Naive thymus-derived CD4-positive, alpha-beta T cell (primary cell): ENCODE results near the gene PCDHGA5. TPM values are rescaled to one million over a fixed set of nuclear protein-coding genes. Genes with fewer than 3 reads are reported as not detected.
A peak's percentile ranks its signal among the peaks of the same experiment; 100 is the strongest.
"Not testable (repeated sequence)": the region's sequence is repeated elsewhere in the genome, so short reads cannot be mapped to it uniquely, and the experiment has no call there.

ENCODE experiments used
- ATAC-seq: fragments of 150-1000 bp; cut with Tn5 transposase; 2 replicates; pipeline ENCODE4 v1.10.0; 2021; ENCODE audit warnings: mild to moderate bottlenecking, moderate library complexity
- CTCF ChIA-PET: fragments of 350-600 bp; sonication (Branson Sonifier 250); formaldehyde crosslinking; loops from one replicate; lab custom pipeline; 2021; ENCODE audit warnings: antibody characterized with exemption; lab: Charles Lee
- POLR2A ChIA-PET: fragments of 350-600 bp; sonication (Branson Sonifier 250); formaldehyde crosslinking; loops from one replicate; lab custom pipeline; 2021; ENCODE audit warnings: antibody characterized with exemption, inconsistent platforms; lab: Charles Lee
- DNase-seq, 9 donors: peaks; one replicate each; pipeline versions ENCODE4 v3.0.0 to v3.0.0-alpha.2; 2020 to 2022; ENCODE audit warnings: mixed read lengths in 1 of 9
- H3K27ac ChIP-seq: one replicate; pipeline ENCODE4 v1.7.0; 2013; ENCODE audit warnings: mild to moderate bottlenecking, low read depth, low read length, moderate library complexity
- H3K27me3 ChIP-seq, 2 donors: one replicate each; pipeline ENCODE4 v1.7.0; 2013; ENCODE audit warnings: low read length in 2 of 2, mild to moderate bottlenecking in 2 of 2, moderate library complexity in 2 of 2; ENCODE audit not compliant: control insufficient read depth in 2 of 2, insufficient read depth in 2 of 2
- H3K36me3 ChIP-seq, 3 experiments: 1 replicate in 2 of 3; 2 replicates in 1 of 3; pipeline ENCODE4 v1.7.0; 2013; ENCODE audit warnings: low read length in 3 of 3, mild to moderate bottlenecking in 3 of 3, moderate library complexity in 1 of 3; ENCODE audit not compliant: insufficient read depth in 3 of 3, control insufficient read depth in 2 of 3
- H3K4me1 ChIP-seq, 2 donors: one replicate each; pipeline ENCODE4 v1.7.0; 2013; ENCODE audit warnings: low read length in 2 of 2, mild to moderate bottlenecking in 2 of 2, moderate library complexity in 1 of 2; ENCODE audit not compliant: control insufficient read depth in 2 of 2, insufficient read depth in 2 of 2
- H3K4me3 ChIP-seq: 2 replicates; pipeline ENCODE4 v1.7.0; 2013; ENCODE audit warnings: mild to moderate bottlenecking, low read length
- H3K9me3 ChIP-seq, 3 experiments: 1 replicate in 2 of 3; 2 replicates in 1 of 3; pipeline ENCODE4 v1.7.0; 2013; ENCODE audit warnings: low read length in 3 of 3; ENCODE audit not compliant: control insufficient read depth in 2 of 3
- H3K27ac Mint-ChIP-seq, 9 donors: one replicate each; pipeline ENCODE4 v1.8.0; 2020 to 2022; ENCODE audit warnings: mixed read lengths in 9 of 9, mild to moderate bottlenecking in 8 of 9, moderate library complexity in 5 of 9, inconsistent platforms in 2 of 9
- H3K27me3 Mint-ChIP-seq, 5 donors: one replicate each; pipeline ENCODE4 v1.8.0; 2021 to 2022; ENCODE audit warnings: mixed read lengths in 5 of 5, mild to moderate bottlenecking in 1 of 5
- H3K36me3 Mint-ChIP-seq, 5 donors: one replicate each; pipeline ENCODE4 v1.8.0; 2020 to 2022; ENCODE audit warnings: mixed read lengths in 5 of 5, mild to moderate bottlenecking in 3 of 5, inconsistent platforms in 1 of 5
- H3K4me1 Mint-ChIP-seq, 7 donors: one replicate each; pipeline ENCODE4 v1.8.0; 2020 to 2022; ENCODE audit warnings: mixed read lengths in 7 of 7, mild to moderate bottlenecking in 3 of 7, inconsistent platforms in 1 of 7
- H3K4me3 Mint-ChIP-seq, 10 donors: one replicate each; pipeline ENCODE4 v1.8.0; 2020 to 2022; ENCODE audit warnings: mild to moderate bottlenecking in 10 of 10, mixed read lengths in 10 of 10, moderate library complexity in 6 of 10, inconsistent platforms in 2 of 10
- H3K9me3 Mint-ChIP-seq, 11 donors: one replicate each; pipeline ENCODE4 v1.8.0; 2020 to 2022; ENCODE audit warnings: mixed read lengths in 11 of 11, mild to moderate bottlenecking in 4 of 11, inconsistent platforms in 1 of 11, moderate library complexity in 1 of 11
- intact Hi-C, 2 donors: fragments of 100-400 bp; cut with micrococcal nuclease; formaldehyde crosslinking; loops; one replicate each; pipeline ENCODE4 v1.15.1; 2023
- polyA plus RNA-seq, 2 donors: library from polyadenylated mRNA; unstranded; fragments of 300-500 nt; fragmentation: Illumina TruSeq; gene quantifications; one replicate each; pipeline ENCODE4 v1.2.3, GENCODE V29; 2021
- total RNA-seq, 6 experiments: library from RNA in 5 of 6; stranded (reverse) in 5 of 6; gene quantifications; 1 replicate in 5 of 6; 2 replicates in 1 of 6; pipeline ENCODE4 v1.2.3 and lab custom pipeline; 2021 to 2026

Gene PCDHGA5
- total and polyA plus RNA-seq, 7 experiments from 2014 or later: 0.11 to 0.34 (median 0.24) TPM; not detected in 2

DNA sequence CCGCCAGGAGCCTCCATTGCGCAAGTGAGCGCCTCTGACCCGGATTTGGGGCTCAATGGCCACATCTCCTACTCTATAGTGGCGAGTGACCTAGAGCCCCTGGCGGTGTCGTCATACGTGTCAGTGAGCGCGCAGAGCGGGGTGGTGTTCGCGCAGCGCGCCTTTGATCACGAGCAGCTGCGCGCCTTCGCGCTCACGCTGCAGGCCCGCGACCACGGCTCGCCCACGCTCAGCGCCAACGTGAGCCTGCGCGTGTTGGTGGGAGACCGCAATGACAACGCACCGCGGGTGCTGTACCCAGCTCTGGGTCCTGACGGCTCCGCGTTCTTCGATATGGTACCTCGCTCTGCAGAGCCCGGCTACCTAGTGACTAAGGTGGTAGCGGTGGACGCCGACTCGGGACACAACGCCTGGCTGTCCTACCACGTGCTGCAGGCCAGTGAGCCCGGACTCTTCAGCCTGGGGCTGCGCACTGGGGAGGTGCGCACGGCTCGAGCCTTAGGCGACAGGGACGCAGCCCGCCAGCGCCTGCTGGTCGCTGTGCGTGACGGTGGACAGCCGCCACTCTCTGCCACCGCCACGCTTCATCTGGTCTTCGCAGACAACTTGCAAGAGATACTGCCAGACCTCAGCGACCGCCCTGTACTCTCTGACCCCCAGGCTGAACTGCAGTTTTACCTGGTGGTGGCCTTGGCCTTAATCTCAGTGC lies 45.8 kb downstream of the PCDHGA5 start:
- Histone ChIP-seq H3K4me3 (no peak overlapping the region), H3K9me3 (peaks cover 0 to 31% (median 0%) of the 10 kb centered on the region in 3 experiments), H3K27me3 (peaks cover 16 to 24% of the 10 kb centered on the region in 2 donors), H3K4me1 (peaks cover 0 to 5% of the 10 kb centered on the region in 2 donors), H3K27ac (no peak overlapping the region), H3K36me3 (no peaks in the 10 kb centered on the region)
- H3K27me3 Mint-ChIP-seq: peaks cover 61 to 82% (median 78%) of the 10 kb centered on the region in 5 donors
- peaks cover 14 to 82% (median 45%) of the 10 kb centered on the region in 11 donors for H3K9me3 Mint-ChIP-seq
- ATAC-seq: no peak
- H3K36me3 Mint-ChIP-seq: peaks cover 7 to 33% (median 16%) of the 10 kb centered on the region in 5 donors
- CTCF ChIA-PET: no interaction called here
- H3K4me1 Mint-ChIP-seq: peaks cover 7 to 24% (median 14%) of the 10 kb centered on the region in 7 donors
- intact Hi-C loops: loop anchor here in 1 of 2 donors (5.0 to 10.0 kb wide), 2 partner anchors 87 to 465 kb away; partner anchors contain the start of genes PCDH1 and TAF7
- peak overlapping the region in 1 of 10 donors; percentile 6 for H3K4me3 Mint-ChIP-seq
- DNase-seq: no peak
- peak overlapping the region in 4 of 9 donors; percentile 19 to 80 (median 59) for H3K27ac Mint-ChIP-seq
- POLR2A ChIA-PET: no interaction called here

DNA sequence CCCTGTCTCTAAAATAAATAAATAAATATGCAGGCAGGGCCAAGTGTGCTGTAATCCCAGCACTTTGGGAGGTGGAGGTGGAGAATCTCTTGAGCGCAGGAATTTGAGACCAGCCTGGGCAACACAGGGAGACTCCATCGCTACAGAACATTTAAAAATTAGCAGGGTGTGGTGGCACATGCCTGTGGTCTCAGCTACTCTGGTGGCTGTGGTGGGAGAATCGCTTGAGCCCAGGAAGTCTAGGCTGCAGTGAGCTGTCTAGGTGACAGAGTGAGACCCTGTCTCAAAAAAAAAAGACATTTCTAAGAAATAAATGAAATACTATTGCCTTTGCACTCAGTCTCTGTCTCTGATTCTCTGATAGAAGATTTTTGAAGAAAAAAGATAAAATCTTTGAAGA lies 47.6 kb downstream of the PCDHGA5 start:
- Histone ChIP-seq H3K27me3 (peaks cover 22% of the 10 kb centered on the region in 2 donors), H3K9me3 (peaks cover 0 to 31% (median 0%) of the 10 kb centered on the region in 3 experiments), H3K27ac (no peak overlapping the region), H3K4me1 (peaks cover 0 to 5% of the 10 kb centered on the region in 2 donors), H3K36me3 (no peaks in the 10 kb centered on the region), H3K4me3 (no peak overlapping the region)
- H3K4me1 Mint-ChIP-seq: peaks cover 11 to 30% (median 19%) of the 10 kb centered on the region in 7 donors
- intact Hi-C loops: loop anchor here in 1 of 2 donors (5.0 to 10.0 kb wide), 2 partner anchors 89 to 463 kb away; partner anchors contain the start of genes PCDH1 and TAF7
- CTCF ChIA-PET: interaction anchor here (3.2 kb wide), 1 partner anchor 152 kb away, joined by 17 read pairs; no protein-coding TSS in a partner anchor
- peaks cover 68 to 81% (median 75%) of the 10 kb centered on the region in 5 donors for H3K27me3 Mint-ChIP-seq
- no peak overlapping the region for H3K4me3 Mint-ChIP-seq
- peaks cover 4 to 33% (median 16%) of the 10 kb centered on the region in 5 donors for H3K36me3 Mint-ChIP-seq
- no peak overlapping the region for H3K27ac Mint-ChIP-seq
- ATAC-seq: no peak
- POLR2A ChIA-PET: no interaction called here
- DNase-seq: no peak
- H3K9me3 Mint-ChIP-seq: peaks cover 14 to 80% (median 50%) of the 10 kb centered on the region in 11 donors

DNA sequence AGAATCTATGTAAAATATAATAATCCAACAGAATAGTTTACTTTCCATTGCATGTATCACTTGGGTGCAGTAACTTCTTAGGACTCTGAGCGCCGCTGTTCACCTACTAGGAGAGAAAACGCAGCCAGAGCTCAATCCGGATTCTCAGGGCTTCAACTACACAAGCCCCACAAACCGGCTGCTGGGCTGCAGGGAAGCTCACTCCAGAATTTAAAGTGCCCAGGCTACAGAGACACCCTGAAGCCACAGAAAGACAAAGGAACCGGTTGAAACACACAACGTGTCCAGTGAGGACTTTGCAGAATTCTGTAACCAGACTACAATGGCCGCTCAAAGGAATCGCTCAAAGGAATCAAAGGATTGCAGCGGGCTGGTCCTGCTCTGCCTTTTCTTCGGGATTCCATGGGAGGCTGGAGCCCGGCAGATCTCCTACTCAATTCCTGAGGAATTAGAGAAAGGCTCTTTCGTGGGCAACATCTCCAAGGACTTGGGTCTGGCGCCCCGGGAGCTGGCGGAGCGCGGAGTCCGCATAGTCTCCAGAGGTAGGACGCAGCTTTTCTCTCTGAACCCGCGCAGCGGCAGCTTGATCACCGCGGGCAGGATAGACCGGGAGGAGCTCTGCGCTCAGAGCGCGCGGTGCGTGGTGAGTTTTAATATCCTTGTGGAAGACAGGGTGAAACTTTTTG lies 49.0 kb downstream of the PCDHGA5 start, which contains the start of gene PCDHGA10:
Gene PCDHGA10 (plus strand): TSS at position 134 of the 686 bp plus-strand sequence. CDS start 189 bp downstream, at position 323.
- peaks cover 13 to 27% (median 19%) of the 10 kb centered on the region in 7 donors for H3K4me1 Mint-ChIP-seq
- Histone ChIP-seq H3K4me3 (peak within 1 kb of the TSS; percentile 73), H3K36me3 (no peaks in the 10 kb centered on the region), H3K27ac (no peak within 1 kb of the TSS), H3K9me3 (peaks cover 0 to 32% (median 0%) of the 10 kb centered on the region in 3 experiments), H3K4me1 (peaks cover 0 to 5% of the 10 kb centered on the region in 2 donors), H3K27me3 (peaks cover 23% of the 10 kb centered on the region in 2 donors)
- H3K9me3 Mint-ChIP-seq: peaks cover 11 to 77% (median 49%) of the 10 kb centered on the region in 11 donors
- POLR2A ChIA-PET: no interaction called here
- H3K27me3 Mint-ChIP-seq: peaks cover 69 to 80% (median 75%) of the 10 kb centered on the region in 5 donors
- CTCF ChIA-PET: interaction anchor here (0.6 to 3.2 kb wide), 10 partner anchors 17 to 154 kb away, joined by 3 to 17 read pairs (median 4); partner anchors contain the start of gene PCDHGA12
- intact Hi-C loops: loop anchor here (1.0 to 10.0 kb wide), 7 partner anchors 91 to 462 kb away; partner anchors contain the start of genes TAF7 (in 2 of the 2) and PCDH1 (in 1 of the 2)
- ATAC-seq: peak; percentile 84
- peaks cover 4 to 36% (median 19%) of the 10 kb centered on the region in 5 donors for H3K36me3 Mint-ChIP-seq
- DNase-seq: peak in 7 of 9 donors; percentile 38 to 66 (median 52)
- peak within 1 kb of the TSS in 2 of 9 donors; percentile 54 to 56 for H3K27ac Mint-ChIP-seq
- H3K4me3 Mint-ChIP-seq: peak within 1 kb of the TSS; percentile 83 to 92 (median 87)

DNA sequence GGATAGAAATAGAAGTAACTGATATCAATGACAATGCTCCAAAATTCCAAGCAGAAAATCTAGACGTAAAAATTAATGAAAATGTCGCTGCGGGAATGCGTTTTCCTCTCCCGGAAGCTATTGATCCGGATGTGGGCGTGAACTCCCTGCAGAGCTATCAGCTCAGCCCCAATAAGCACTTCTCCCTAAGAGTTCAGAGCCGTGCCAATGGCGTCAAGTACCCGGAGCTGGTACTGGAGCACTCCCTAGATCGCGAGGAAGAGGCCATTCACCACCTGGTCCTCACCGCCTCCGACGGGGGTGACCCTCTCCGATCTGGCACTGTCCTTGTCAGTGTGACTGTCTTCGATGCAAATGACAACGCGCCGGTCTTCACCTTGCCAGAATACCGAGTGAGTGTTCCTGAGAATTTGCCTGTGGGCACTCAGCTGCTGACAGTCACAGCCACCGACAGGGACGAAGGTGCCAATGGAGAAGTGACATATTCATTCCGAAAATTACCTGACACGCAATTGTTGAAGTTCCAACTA lies 49.6 kb downstream of the PCDHGA5 start:
- no peaks in the 10 kb centered on the region for H3K36me3 ChIP-seq
- no peak overlapping the region for H3K27ac ChIP-seq
- H3K4me1 ChIP-seq: peaks cover 0 to 5% of the 10 kb centered on the region in 2 donors
- H3K9me3 ChIP-seq: peaks cover 0 to 33% (median 6%) of the 10 kb centered on the region in 3 experiments
- ATAC-seq: no peak
- CTCF ChIA-PET: interaction anchor here (0.8 to 3.2 kb wide), 6 partner anchors 99 to 153 kb away, joined by 3 to 17 read pairs (median 4); no protein-coding TSS in a partner anchor
- H3K4me3 ChIP-seq: peak overlapping the region; percentile 73
- intact Hi-C loops: loop anchor here (1.0 to 10.0 kb wide), 6 partner anchors 91 to 461 kb away; partner anchors contain the start of genes TAF7 (in 2 of the 2) and PCDH1 (in 1 of the 2)
- H3K27me3 Mint-ChIP-seq: peaks cover 69 to 81% (median 75%) of the 10 kb centered on the region in 5 donors
- H3K27me3 ChIP-seq: peaks cover 23 to 27% of the 10 kb centered on the region in 2 donors
- no peak for DNase-seq
- POLR2A ChIA-PET: no interaction called here
- peaks cover 16 to 26% (median 19%) of the 10 kb centered on the region in 7 donors for H3K4me1 Mint-ChIP-seq
- H3K4me3 Mint-ChIP-seq: peak overlapping the region; percentile 83 to 92 (median 87)
- H3K9me3 Mint-ChIP-seq: peaks cover 13 to 77% (median 49%) of the 10 kb centered on the region in 11 donors
- H3K36me3 Mint-ChIP-seq: peaks cover 4 to 39% (median 16%) of the 10 kb centered on the region in 5 donors
- peak overlapping the region in 2 of 9 donors; percentile 54 to 56 for H3K27ac Mint-ChIP-seq

DNA sequence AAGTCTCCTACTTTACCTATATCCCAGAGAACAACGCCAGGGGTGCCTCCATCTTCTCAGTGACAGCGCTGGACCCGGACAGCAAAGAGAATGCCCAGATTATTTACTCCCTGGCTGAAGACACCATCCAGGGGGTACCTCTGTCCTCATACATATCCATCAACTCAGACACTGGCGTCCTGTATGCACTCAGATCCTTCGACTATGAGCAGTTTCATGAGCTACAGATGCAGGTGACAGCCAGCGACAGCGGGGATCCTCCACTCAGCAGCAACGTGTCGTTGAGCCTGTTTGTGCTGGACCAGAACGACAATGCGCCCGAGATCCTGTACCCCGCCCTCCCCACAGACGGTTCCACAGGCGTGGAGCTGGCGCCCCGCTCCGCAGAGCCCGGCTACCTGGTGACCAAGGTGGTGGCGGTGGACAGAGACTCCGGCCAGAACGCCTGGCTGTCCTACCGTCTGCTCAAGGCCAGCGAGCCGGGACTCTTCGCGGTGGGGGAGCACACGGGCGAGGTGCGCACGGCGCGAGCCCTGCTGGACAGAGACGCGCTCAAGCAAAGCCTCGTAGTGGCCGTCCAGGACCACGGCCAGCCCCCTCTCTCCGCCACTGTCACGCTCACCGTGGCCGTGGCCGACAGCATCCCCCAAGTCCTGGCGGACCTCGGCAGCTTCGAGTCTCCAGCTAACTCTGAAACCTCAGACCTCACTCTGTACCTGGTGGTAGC lies 50.7 kb downstream of the PCDHGA5 start:
- POLR2A ChIA-PET, H3K4me3 ChIP-seq, H3K27ac Mint-ChIP-seq, CTCF ChIA-PET, H3K4me1 ChIP-seq, DNase-seq, H3K27ac ChIP-seq, ATAC-seq, H3K36me3 ChIP-seq: not testable (repeated sequence)
- Mint-ChIP-seq H3K36me3 (peaks cover 4 to 37% (median 12%) of the 10 kb centered on the region in 5 donors), H3K27me3 (peaks cover 67 to 78% (median 73%) of the 10 kb centered on the region in 5 donors), H3K4me3 (peak overlapping the region in 9 of 10 donors; percentile 1 to 89 (median 40)), H3K9me3 (peaks cover 11 to 76% (median 44%) of the 10 kb centered on the region in 11 donors), H3K4me1 (peaks cover 16 to 28% (median 19%) of the 10 kb centered on the region in 7 donors)
- Histone ChIP-seq H3K9me3 (peaks cover 0 to 33% (median 12%) of the 10 kb centered on the region in 3 experiments), H3K27me3 (peaks cover 23 to 28% of the 10 kb centered on the region in 2 donors)
- intact Hi-C loops: loop anchor here in 1 of 2 donors (5.0 to 10.0 kb wide), 3 partner anchors 52 to 460 kb away; partner anchors contain the start of genes PCDH1, PCDHGA5 and TAF7
